Sigmoid colon (tissue), 4 donors: Measurements from ENCODE around the gene ARHGAP10.
"Not testable (repeated sequence)": the region's sequence is repeated elsewhere in the genome, so short reads cannot be mapped to it uniquely, and the experiment has no call there.

Source experiments
- EP300 ChIP-seq, 4 donors: sonication (generic); formaldehyde crosslinking; IDR thresholded peaks; one replicate each; pipeline ENCODE4 v1.6.1; 2017; ENCODE audit warnings: antibody characterized with exemption in 4 of 4
- POLR2A ChIP-seq, 2 donors: fragments of 450-650 bp; IDR thresholded peaks; one replicate each; pipeline ENCODE4 v1.6.1; 2016; ENCODE audit warnings: antibody characterized with exemption in 2 of 2, mild to moderate bottlenecking in 2 of 2, moderate library complexity in 2 of 2
- POLR2AphosphoS5 ChIP-seq, 4 donors: sonication (generic); formaldehyde crosslinking; IDR thresholded peaks; one replicate each; pipeline ENCODE4 v1.6.1; 2017; ENCODE audit warnings: antibody characterized with exemption in 4 of 4
- TF ChIP-seq, protein P1 (sequence below), 4 experiments: fragments of 450-650 bp in 3 of 4; fragments of 200-600 bp in 1 of 4; IDR thresholded peaks; one replicate each; pipeline ENCODE4 v1.5.1; 2016 to 2019; ENCODE audit warnings: antibody characterized with exemption in 4 of 4, mild to moderate bottlenecking in 3 of 4, moderate library complexity in 2 of 4

DNA sequence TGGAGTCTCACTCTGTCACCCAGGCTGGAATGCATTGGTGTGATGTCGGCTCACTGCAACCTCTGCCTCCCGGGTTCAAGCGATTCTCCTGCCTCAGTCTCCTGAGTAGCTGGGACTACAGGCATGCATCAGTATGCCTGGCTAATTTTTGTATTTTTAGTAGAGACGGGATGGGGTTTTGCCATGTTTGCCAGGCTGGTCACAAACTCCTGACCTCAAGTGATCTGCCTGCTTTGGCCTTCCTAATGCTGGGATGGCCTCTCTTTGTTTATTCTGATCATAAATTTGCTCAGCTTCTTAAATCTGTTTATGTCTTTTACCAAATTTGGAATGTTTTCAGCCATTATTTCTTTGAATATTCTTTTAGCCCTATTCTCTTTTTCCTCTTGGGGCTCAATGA is 67.2 kb downstream of the ARHGAP10 start:
- TF ChIP-seq, protein P1, sequence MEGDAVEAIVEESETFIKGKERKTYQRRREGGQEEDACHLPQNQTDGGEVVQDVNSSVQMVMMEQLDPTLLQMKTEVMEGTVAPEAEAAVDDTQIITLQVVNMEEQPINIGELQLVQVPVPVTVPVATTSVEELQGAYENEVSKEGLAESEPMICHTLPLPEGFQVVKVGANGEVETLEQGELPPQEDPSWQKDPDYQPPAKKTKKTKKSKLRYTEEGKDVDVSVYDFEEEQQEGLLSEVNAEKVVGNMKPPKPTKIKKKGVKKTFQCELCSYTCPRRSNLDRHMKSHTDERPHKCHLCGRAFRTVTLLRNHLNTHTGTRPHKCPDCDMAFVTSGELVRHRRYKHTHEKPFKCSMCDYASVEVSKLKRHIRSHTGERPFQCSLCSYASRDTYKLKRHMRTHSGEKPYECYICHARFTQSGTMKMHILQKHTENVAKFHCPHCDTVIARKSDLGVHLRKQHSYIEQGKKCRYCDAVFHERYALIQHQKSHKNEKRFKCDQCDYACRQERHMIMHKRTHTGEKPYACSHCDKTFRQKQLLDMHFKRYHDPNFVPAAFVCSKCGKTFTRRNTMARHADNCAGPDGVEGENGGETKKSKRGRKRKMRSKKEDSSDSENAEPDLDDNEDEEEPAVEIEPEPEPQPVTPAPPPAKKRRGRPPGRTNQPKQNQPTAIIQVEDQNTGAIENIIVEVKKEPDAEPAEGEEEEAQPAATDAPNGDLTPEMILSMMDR (IDR thresholded peaks at IDR 0.05): not testable (repeated sequence)
- TF ChIP-seq POLR2AphosphoS5, POLR2A, EP300 (IDR thresholded peaks at IDR 0.05): not testable (repeated sequence)
